OCI-LY7 (cell line): ENCODE results near the gene PAQR3. TPM values are rescaled to one million over a fixed set of nuclear protein-coding genes. Genes with fewer than 3 reads are reported as not detected.

Experiments used
- BruUV-seq: library from RNA; stranded (reverse); fragments of 400-500 nt; replicated peaks from 2 replicates; lab custom pipeline; 2021; lab: Mats Ljungman, UMichigan
- CTCF ChIA-PET: fragments of 300-600 bp; sonication (Branson Sonifier 250); formaldehyde crosslinking; loops from one replicate; lab custom pipeline; 2022; ENCODE audit warnings: antibody characterized with exemption; ENCODE audit not compliant: unreplicated experiment; lab: Charles Lee
- POLR2A ChIA-PET: fragments of 300-600 bp; sonication (Branson Sonifier 250); formaldehyde crosslinking; loops from one replicate; lab custom pipeline; 2022; ENCODE audit warnings: antibody characterized with exemption; lab: Charles Lee
- DNase-seq: peaks from one replicate; pipeline ENCODE4 v3.0.0-alpha.2; 2015; ENCODE audit warnings: low spot score
- H2AFZ ChIP-seq: fragments of 200-600 bp; sonication (generic), shearing (Covaris generic); 2 replicates; pipeline ENCODE4 v1.6.1; 2014; ENCODE audit warnings: mild to moderate bottlenecking, antibody characterized with exemption, low read length, moderate library complexity
- H3K27ac ChIP-seq: fragments of 200-600 bp; sonication (generic); 2 replicates; pipeline ENCODE4 v1.5.1; 2014; ENCODE audit warnings: mixed run types, low read depth, mild to moderate bottlenecking, moderate library complexity, low read length, inconsistent platforms; ENCODE audit not compliant: poor library complexity, severe bottlenecking
- H3K36me3 ChIP-seq: fragments of 200-600 bp; sonication (generic); 2 replicates; pipeline ENCODE4 v1.6.1; 2014; ENCODE audit warnings: mild to moderate bottlenecking, antibody characterized with exemption, low read length, moderate library complexity, mixed read lengths; ENCODE audit not compliant: insufficient read depth
- H3K4me1 ChIP-seq: fragments of 200-600 bp; sonication (generic); 2 replicates; pipeline ENCODE4 v1.5.1; 2014; ENCODE audit warnings: mild to moderate bottlenecking, low read length; ENCODE audit not compliant: insufficient read depth, poor library complexity, severe bottlenecking
- H3K4me2 ChIP-seq: fragments of 200-600 bp; sonication (generic); 2 replicates; pipeline ENCODE4 v1.6.1; 2014; ENCODE audit warnings: mild to moderate bottlenecking, low read length
- H3K4me3 ChIP-seq: fragments of 200-600 bp; sonication (generic); 2 replicates; pipeline ENCODE4 v1.5.1; 2014; ENCODE audit warnings: mild to moderate bottlenecking, low read depth, low read length; ENCODE audit not compliant: poor library complexity, severe bottlenecking
- H3K79me2 ChIP-seq: fragments of 200-600 bp; sonication (generic); 2 replicates; pipeline ENCODE4 v1.6.1; 2016; ENCODE audit warnings: low read depth, mild to moderate bottlenecking, low read length, moderate library complexity, mixed read lengths; ENCODE audit not compliant: insufficient read depth
- H3K9me2 ChIP-seq: fragments of 200-600 bp; sonication (generic); 2 replicates; pipeline ENCODE4 v1.6.1; 2016; ENCODE audit warnings: mild to moderate bottlenecking, low read length, mixed read lengths; ENCODE audit not compliant: insufficient read depth
- H3K9me3 ChIP-seq: fragments of 200-600 bp; sonication (generic); 2 replicates; pipeline ENCODE4 v1.6.1; 2014; ENCODE audit warnings: mild to moderate bottlenecking, mixed run types, low read length, mixed read lengths
- H4K20me1 ChIP-seq: fragments of 200-600 bp; sonication (generic); 2 replicates; pipeline ENCODE4 v1.6.1; 2014; ENCODE audit warnings: mild to moderate bottlenecking, antibody characterized with exemption, low read length, moderate library complexity, mixed read lengths; ENCODE audit not compliant: insufficient read depth
- CTCF ChIP-seq: fragments of 200-600 bp; sonication (generic); conservative IDR thresholded peaks from 2 replicates; pipeline ENCODE4 v1.5.1; 2014; ENCODE audit warnings: mild to moderate bottlenecking, antibody characterized with exemption, low read length, moderate library complexity, mixed read lengths
- EZH2phosphoT487 ChIP-seq: fragments of 200-600 bp; sonication (generic); IDR thresholded peaks from 2 replicates; pipeline ENCODE4 v1.6.1; 2018; ENCODE audit warnings: low read depth, borderline replicate concordance, mild to moderate bottlenecking, mixed run types, antibody characterized with exemption, low read length, moderate library complexity, mixed read lengths
- intact Hi-C: fragments of 100-400 bp; cut with micrococcal nuclease; formaldehyde crosslinking; loops from one replicate; pipeline ENCODE4 v1.10.0; 2022; ENCODE audit not compliant: unreplicated experiment
- total RNA-seq, 2 experiments: library from RNA; depleted of rRNA in 1 of 2; stranded (reverse); fragments of >200 nt in 1 of 2; shearing (Covaris generic) in 1 of 2; gene quantifications; 2 replicates each; pipeline ENCODE4 v1.2.3, GENCODE V29; 2014 to 2022

Gene PAQR3
- total RNA-seq, 2 experiments from 2014 or later: 21.6 to 28.4 TPM

- Histone ChIP-seq H4K20me1 (no peaks in the 10 kb centered on the region), H3K9me3 (no peaks in the 10 kb centered on the region), H3K4me3 (no peak overlapping the region), H3K27ac (no peak overlapping the region), H3K9me2 (no peaks in the 10 kb centered on the region), H2AFZ (no peak overlapping the region), H3K4me2 (no peak overlapping the region), H3K4me1 (no peaks in the 10 kb centered on the region), H3K36me3 (peaks cover 11% of the 10 kb centered on the region), H3K79me2 (no peaks in the 10 kb centered on the region)
- intact Hi-C loops: no loop called here
- DNase-seq: no peak
- TF ChIP-seq EZH2phosphoT487: no peak
- TF ChIP-seq CTCF: no peak
- no TSS peak for BruUV-seq
- ChIA-PET CTCF (no interaction called here), POLR2A (no interaction called here)
These were observed 39.9 kb downstream of the PAQR3 start for GRCh38 chr4:78899302-78899701.

GRCh38 chr4:78889955-78890354 is 49.3 kb downstream of the PAQR3 start:
- DNase-seq: no peak
- no peaks in the 10 kb centered on the region for H4K20me1 ChIP-seq
- H3K9me3 ChIP-seq: no peaks in the 10 kb centered on the region
- H3K4me3 ChIP-seq: no peak overlapping the region
- TF ChIP-seq CTCF (no peak), EZH2phosphoT487 (no peak)
- no peak overlapping the region for H3K27ac ChIP-seq
- no peaks in the 10 kb centered on the region for H3K9me2 ChIP-seq
- H3K4me2 ChIP-seq: no peak overlapping the region
- peaks cover 50% of the 10 kb centered on the region for H3K36me3 ChIP-seq
- no peak overlapping the region for H2AFZ ChIP-seq
- H3K79me2 ChIP-seq: no peaks in the 10 kb centered on the region
- intact Hi-C loops: no loop called here
- no TSS peak for BruUV-seq
- no peaks in the 10 kb centered on the region for H3K4me1 ChIP-seq
- CTCF ChIA-PET: no interaction called here
- POLR2A ChIA-PET: interaction anchor here (0.6 to 1.5 kb wide), 4 partner anchors 16 to 288 kb away, joined by 3 to 12 read pairs (median 4); no protein-coding TSS in a partner anchor

- Histone ChIP-seq H4K20me1 (no peaks in the 10 kb centered on the region), H3K4me2 (no peak overlapping the region), H3K36me3 (peaks cover 49% of the 10 kb centered on the region), H3K27ac (no peak overlapping the region), H3K9me2 (no peaks in the 10 kb centered on the region), H3K4me1 (peaks cover 10% of the 10 kb centered on the region), H2AFZ (no peak overlapping the region), H3K79me2 (no peaks in the 10 kb centered on the region), H3K9me3 (no peaks in the 10 kb centered on the region), H3K4me3 (no peak overlapping the region)
- CTCF ChIA-PET: no interaction called here
- no peak for TF ChIP-seq CTCF
- no peak for TF ChIP-seq EZH2phosphoT487
- intact Hi-C loops: no loop called here
- POLR2A ChIA-PET: no interaction called here
- DNase-seq: no peak
- no TSS peak for BruUV-seq
These were observed 53.6 kb downstream of the PAQR3 start for GRCh38 chr4:78885598-78885997.
